GOT3 (cell line): ENCODE measurements around the gene PDXK.
A peak's percentile ranks its signal among the peaks of the same experiment; 100 is the strongest.

ENCODE experiments used
- DNase-seq: peaks from one replicate; lab custom pipeline; 2025; ENCODE audit warnings: mixed read lengths; lab: John Stamatoyannopoulos, UW

Gene PDXK

GRCh38 chr21:43723648-43724047 lies 4.7 kb downstream of the PDXK start:
- DNase-seq, result no peak

GRCh38 chr21:43726686-43727518 lies 8.0 kb downstream of the PDXK start:
- no peak for DNase-seq

DNA sequence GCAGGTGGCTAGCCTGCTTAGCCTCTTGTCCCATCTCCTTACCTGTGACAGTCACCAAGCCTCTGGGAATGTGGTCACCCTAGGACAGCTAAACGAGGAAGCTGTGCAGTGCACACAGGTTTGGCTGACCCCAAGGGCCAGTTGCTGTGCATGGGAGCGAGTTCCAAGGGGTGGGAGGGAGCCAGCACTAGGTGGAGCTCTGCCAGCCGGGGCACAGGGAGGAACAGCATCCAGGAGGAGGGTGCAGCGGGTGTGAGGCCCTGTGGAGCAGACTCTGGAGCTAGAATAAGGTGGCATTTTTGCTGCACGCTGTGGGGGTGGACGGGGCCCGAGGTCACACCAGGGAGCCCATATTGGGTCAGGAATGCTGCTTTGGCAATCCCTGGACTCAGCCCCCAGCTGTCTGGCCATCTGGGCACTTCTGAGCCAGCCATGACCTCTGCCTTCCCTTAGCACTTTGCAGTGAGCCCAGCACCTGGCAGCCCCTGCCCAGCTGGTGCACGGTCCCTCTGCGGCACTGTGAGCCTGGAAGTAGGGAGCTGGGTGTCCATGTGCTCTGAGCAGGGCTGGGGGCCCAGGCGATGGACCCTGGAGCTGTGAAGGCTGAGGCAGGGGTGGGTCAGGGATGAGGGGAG lies 8.7 kb downstream of the PDXK start:
- DNase-seq, result no peak

DNA sequence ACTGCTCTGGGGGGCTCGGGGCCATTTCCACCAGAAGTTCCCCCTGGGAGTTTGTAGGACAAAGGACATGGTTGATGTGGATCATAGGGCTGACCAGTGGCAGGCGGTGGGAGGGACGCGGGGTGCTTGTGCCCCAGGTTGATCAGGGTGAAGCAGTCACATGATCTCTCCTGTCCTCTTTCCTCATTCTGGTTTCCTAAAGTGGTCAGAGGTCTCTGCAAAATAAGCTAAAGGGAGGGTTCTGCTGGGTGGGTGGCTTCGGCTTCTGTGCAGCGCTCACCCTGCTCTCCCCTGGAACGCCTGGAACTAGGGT lies 9.2 kb downstream of the PDXK start:
- DNase-seq, result no peak

GRCh38 chr21:43728467-43729390 lies 9.8 kb downstream of the PDXK start:
- DNase-seq, result peak; percentile 21

- DNase-seq, result no peak
Observed at GRCh38 chr21:43731476-43731875, 12.5 kb downstream of the PDXK start.

DNA sequence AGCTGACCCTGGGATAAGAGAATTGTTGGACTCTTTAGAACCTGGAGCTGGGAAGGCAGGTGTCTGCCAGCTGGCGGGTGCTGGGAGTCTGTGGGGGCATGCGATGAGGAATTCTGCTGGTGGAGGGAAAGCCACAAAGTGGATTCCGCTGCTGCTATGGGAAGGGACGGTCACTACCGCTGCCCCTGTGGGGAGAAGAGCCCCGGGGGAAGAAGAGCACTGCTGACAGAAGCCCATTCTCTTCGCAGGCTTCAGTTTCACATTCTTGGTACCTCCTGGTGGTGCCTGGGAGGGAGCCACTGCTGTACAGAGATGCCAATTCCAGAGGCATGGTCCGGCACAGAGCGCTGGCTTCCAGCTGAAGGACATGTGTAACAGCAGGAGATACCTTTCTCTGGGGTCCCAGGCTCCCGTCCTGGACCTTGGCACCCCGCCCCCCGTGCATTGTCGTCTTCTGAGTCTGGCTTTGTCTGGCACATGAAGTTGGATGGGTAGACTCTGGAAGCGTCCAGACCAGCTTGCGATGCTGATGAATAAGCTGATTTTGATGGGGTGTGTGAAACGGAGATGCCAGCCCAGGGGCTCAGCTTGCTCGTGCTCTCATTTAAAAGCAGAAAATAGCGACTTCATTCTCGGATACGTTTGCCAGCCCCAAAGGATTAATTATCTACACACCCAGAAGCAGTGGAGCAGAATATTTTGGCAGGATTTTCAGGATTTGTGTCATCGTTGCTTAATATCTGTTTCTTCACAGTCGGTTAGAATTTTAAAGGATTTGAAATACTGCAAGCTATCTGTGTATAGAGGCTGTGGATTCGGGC lies 13.2 kb downstream of the PDXK start:
- no peak for DNase-seq

DNA sequence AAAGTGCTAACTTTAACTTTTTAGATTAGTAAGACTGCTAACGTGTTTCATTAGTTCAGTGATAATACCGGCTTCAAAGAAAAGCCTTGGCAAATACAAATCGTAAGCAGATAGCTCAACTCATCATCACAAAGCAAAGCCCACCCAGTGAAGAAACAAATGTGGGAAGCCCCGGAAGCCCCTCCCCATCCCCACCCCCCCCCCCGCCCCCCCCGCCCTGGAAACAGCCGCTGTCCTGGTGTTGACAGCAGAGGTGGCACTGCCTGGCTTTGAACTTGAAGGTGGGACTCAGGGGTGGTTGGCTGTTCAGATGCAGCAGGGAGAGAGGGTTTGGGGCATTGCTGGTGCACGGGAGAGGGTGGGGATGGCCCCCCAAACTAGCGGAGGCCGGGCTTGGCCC lies 14.1 kb downstream of the PDXK start:
- DNase-seq, result no peak

- DNase-seq, result no peak
Observed at GRCh38 chr21:43733529-43734071, 14.7 kb downstream of the PDXK start.

DNA sequence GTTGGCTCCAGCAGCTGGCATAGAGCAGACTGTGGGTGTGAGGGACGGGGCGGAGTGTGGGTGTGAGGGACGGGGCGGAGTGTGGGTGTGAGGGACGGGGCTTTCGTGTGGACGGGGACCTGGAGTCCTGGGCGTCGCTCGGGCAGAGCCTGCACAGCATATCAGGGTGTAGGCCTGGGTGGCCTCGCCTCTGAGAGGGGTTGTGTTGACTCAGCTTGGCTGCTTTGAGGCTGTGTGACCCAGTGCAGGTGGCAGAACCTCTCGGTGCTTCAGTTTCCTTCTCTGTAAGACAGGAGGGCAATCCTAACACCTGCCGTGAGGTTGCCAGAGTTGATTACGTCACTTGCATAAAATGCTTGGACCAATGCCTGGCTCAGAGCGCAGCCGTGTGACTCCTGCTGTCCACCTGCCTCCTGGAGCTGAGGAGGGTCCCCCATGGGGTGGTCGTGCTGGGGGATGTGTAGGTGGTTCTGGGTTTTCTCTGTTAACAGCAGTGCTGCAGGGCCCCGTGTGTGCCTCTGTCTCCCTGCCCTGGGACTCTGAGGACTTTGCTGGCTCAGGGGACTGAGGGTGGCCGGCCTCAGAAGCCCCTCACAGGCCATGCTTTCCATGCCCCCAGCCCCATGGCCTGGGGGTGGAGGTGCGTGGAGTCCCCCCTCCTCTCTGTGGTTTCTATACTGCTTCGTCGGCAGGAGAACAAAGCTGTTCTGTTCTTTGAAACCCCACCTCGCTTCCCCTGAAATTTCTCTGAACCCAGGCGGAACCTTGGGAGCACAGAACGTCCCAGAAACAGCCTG lies 15.4 kb downstream of the PDXK start:
- no peak for DNase-seq

- no peak for DNase-seq
Observed at GRCh38 chr21:43734928-43735229, 15.9 kb downstream of the PDXK start.

- no peak for DNase-seq
Observed at GRCh38 chr21:43735236-43736091, 16.5 kb downstream of the PDXK start.

DNA sequence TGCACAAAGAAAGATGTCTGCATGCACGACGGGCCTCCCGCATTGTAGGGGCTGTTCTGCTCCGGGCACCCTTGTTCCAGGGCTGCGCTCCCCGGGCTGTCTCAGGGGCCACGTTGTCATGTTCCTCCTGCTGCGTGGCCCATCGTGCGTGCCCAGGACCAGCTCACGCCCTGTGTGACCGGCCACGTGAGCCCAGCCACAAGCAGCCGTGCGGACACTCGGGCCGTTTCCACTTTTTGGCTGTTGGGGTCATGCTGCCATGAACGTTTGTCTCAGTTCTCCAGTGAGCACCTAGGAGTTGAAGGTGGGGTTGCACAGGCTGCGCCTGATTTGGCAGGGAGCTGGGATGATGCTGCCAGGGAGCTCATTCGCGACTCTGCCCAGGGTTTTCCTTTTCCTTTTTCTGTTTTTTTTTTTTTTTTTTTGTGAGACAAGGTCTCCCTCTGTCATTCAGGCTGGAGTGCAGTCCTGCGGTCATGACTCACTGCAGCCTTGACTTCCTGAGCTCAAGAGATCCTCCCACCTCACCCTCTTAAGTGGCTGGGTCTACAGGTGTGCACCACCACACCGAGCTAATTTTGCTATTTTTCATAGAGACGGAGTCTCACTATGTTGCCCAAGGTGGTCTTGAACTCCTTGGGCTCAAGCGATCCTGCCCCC lies 17.4 kb downstream of the PDXK start:
- DNase-seq, result no peak

DNA sequence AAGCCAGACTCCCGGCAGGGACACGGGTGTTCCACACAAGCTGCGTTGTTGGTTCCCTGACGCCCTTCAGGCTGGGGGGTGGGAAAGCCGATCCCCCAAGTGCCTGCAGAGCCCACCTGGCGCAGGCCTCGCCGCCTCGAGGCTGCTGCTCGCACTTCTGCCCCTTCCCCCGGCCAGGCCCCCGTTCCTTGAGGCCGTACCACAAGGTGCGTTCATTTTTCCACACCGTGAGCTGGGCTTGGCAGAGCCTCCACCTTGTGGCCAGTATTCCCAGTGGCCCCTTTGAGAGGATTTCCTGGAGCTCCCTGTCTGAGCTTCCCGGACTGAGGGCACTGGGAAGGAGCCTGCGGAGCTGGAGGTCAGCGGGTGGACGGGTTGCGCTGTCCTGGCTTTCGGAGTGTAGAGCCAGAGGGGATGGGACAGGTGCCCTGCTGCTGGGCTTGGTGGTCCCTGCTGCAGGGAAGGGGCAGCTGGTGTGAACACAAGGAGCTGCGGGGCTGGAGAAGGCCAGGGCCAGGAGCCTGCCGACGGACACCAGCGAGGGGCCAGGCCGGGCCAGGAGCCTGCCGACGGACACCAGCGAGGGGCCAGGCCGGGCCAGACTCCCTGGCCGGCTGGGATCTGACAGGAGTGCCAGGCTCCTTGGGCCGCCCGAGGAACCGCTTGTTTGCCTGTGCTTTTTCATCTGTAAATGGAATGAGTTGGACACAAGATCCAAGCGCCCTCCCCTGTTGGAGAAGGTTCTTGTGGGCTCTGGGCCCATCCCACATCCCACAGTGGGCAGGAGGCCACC lies 18.4 kb downstream of the PDXK start:
- no peak for DNase-seq

GRCh38 chr21:43739621-43740435 lies 20.9 kb downstream of the PDXK start:
- no peak for DNase-seq

DNA sequence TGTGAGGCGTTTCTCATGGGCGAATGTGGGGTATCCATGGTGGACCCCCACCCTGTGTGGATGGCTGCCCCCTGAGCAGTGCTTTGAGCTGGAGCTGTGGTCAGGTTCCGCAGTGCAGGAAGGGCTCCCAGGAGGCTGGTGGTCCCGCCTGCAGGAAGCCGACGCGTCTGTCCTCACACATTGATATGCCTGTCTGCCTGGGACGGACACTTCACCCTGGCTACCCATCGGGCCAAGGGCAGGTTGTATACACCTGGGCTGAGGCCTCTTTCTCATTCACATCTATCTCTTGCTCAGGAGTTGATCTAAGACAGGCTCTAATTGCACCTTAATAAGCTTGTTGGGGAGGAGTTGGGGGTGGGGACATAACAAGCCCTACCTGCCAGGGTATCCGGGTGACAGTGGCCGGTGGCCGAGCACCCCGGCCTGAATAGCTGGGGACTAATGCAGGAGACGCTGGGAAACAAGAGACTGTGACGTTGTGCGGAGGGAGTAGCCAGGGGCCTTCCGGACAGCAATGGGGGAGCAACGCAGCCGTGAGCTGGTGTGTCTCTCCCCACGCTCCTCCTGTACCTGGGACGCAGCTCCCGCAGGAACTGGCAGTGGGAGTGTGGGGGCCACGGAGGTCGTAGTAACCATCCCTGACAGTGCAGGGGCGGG lies 21.7 kb downstream of the PDXK start:
- DNase-seq, result no peak

- DNase-seq, result no peak
Observed at GRCh38 chr21:43741423-43742096, 22.6 kb downstream of the PDXK start.
